Activated naive CD4-positive, alpha-beta T cell treated with anti-CD3 and anti-CD28 coated beads, Interleukin-2, amount 50 U/mL, for 72 hours (primary cell): ENCODE measurements around the gene LRWD1. TPM values are rescaled to one million over a fixed set of nuclear protein-coding genes. Genes with fewer than 3 reads are reported as not detected.
A peak's percentile ranks its signal among the peaks of the same experiment; 100 is the strongest.

ENCODE experiments used
- ATAC-seq, 2 donors: fragments of 150-1000 bp; cut with Tn5 transposase; 2 replicates each; pipeline ENCODE4 v1.10.0; 2021; ENCODE audit warnings: mild to moderate bottlenecking in 2 of 2, moderate library complexity in 2 of 2
- DNase-seq, 2 donors: peaks; one replicate each; pipeline ENCODE4 v3.0.0; 2021 to 2022; ENCODE audit warnings: low spot score in 2 of 2
- H3K27ac Mint-ChIP-seq, 2 donors: one replicate each; pipeline ENCODE4 v1.8.0; 2022; ENCODE audit warnings: mild to moderate bottlenecking in 2 of 2, mixed read lengths in 2 of 2
- H3K36me3 Mint-ChIP-seq, 2 donors: one replicate each; pipeline ENCODE4 v1.8.0; 2022; ENCODE audit warnings: mixed read lengths in 2 of 2
- H3K9me3 Mint-ChIP-seq, 2 donors: one replicate each; pipeline ENCODE4 v1.8.0; 2022; ENCODE audit warnings: mixed read lengths in 2 of 2
- total RNA-seq, 2 donors: library from RNA; stranded (reverse); gene quantifications; one replicate each; pipeline ENCODE4 v1.2.3, GENCODE V29; 2022

The LRWD1 gene
- total RNA-seq, 2 donors from 2014 or later, result 11.6 to 12.5 TPM

DNA sequence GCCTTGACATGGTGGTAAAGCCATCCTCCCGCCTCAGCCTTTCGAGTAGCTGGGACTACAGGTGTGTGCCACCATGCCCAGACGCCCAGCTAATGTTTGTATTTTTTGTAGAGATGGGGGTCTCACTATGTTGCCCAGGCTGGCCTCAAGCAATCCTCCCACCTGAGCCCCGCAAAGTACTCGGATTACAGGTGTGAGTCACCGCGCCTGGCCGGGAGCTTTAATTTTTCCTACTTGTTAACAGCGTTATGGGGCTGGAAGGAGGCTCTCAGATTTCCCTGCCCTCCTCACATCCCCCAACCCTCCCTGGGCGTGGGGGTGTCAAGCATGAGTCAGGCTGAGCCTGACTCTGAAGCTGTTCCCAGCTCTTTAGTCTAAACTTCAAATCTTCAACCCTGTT is 8.5 kb upstream of the LRWD1 start:
- ATAC-seq (no peak), DNase-seq (no peak)
- H3K9me3 Mint-ChIP-seq, result no peaks in the 10 kb centered on the region
- H3K27ac Mint-ChIP-seq, result no peak overlapping the region
- H3K36me3 Mint-ChIP-seq, result no peaks in the 10 kb centered on the region

DNA sequence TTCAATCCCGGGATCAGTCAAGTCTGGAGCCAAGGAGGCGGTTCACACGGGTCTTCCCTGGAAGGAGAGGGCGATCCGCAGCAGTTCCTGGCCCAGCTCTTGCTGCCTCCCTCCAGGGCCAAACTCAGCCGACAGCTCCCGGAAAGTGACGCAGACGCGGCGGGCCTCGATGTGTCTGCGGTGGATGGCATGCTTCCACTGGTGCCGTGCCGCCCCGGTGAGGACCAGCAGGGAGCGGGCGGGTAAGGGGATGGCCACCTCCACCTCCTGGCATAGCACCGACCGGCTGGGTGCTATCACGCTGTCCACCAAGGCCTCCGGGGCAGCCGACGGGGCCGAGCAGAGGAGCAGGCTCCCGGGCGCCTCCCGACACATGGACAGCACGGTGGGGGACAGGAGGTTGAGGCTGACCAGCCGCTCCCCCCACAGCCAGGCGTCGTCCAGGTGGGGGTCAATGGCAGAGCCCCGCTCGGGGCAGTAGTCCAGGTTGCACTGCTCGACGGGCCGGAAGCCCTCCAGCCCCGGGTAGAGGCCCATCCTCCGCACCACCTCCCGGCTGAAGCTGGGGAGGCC is 7.3 kb upstream of the LRWD1 start:
- Mint-ChIP-seq H3K27ac (no peak overlapping the region), H3K9me3 (no peaks in the 10 kb centered on the region), H3K36me3 (no peaks in the 10 kb centered on the region)
- DNase-seq (no peak), ATAC-seq (no peak)

- no peak overlapping the region for H3K27ac Mint-ChIP-seq
- DNase-seq (no peak), ATAC-seq (no peak)
- peaks cover 0 to 3% of the 10 kb centered on the region in 2 donors for H3K36me3 Mint-ChIP-seq
- no peaks in the 10 kb centered on the region for H3K9me3 Mint-ChIP-seq
Observed at GRCh38 chr7:102459221-102459844, 5.5 kb upstream of the LRWD1 start.

DNA sequence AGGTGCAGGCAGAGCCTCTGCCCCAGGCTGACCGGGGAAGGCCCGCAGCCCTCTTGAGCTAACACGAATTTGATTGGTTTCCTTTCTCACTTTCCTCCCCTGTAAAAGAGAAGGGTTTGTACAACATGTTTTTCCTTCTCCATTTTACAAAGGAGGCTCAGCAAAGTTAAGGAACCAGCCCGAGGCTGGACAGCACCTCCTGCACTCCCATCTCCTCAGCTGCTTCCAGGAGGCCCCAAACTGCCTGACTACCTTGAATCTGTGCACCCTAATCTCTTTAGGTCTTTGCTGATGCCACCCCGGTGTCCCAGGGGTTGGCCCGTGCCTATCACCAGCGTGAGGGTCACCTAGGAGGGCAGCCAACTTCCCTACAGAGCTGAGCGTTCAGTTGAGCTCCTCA is 4.3 kb upstream of the LRWD1 start:
- H3K36me3 Mint-ChIP-seq, result peaks cover 0 to 5% of the 10 kb centered on the region in 2 donors
- ATAC-seq (no peak), DNase-seq (no peak)
- peak overlapping the region in 1 of 2 donors; percentile 15 for H3K27ac Mint-ChIP-seq
- no peaks in the 10 kb centered on the region for H3K9me3 Mint-ChIP-seq

GRCh38 chr7:102463841-102464576 is 775 bp upstream of the LRWD1 start:
- Mint-ChIP-seq H3K9me3 (no peaks in the 10 kb centered on the region), H3K27ac (peak overlapping the region; percentile 91 to 94), H3K36me3 (peaks cover 0 to 5% of the 10 kb centered on the region in 2 donors)
- ATAC-seq (no peak), DNase-seq (no peak)

DNA sequence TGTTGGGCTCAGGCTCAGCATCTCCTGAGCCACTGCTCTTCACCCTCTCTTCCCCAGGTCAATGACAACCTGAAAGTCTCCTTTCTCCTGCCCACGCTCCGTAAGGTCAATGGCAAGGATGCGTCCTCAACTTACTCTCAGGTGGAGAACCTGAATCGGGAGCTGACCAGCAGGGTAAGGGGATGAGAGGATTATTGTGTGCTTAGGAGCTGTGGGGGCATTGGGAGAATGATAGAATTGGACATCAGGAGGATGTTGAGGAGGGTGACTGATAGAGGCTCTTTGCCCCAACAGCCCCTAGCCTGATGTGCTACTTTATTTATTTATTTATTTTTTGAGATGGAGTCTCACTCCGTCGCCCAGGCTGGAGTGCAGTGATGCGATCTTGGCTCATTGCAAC is 1.3 kb downstream of the LRWD1 start:
- peaks cover 0 to 5% of the 10 kb centered on the region in 2 donors for H3K36me3 Mint-ChIP-seq
- ATAC-seq (no peak), DNase-seq (no peak)
- no peak overlapping the region for H3K27ac Mint-ChIP-seq
- H3K9me3 Mint-ChIP-seq, result no peaks in the 10 kb centered on the region

DNA sequence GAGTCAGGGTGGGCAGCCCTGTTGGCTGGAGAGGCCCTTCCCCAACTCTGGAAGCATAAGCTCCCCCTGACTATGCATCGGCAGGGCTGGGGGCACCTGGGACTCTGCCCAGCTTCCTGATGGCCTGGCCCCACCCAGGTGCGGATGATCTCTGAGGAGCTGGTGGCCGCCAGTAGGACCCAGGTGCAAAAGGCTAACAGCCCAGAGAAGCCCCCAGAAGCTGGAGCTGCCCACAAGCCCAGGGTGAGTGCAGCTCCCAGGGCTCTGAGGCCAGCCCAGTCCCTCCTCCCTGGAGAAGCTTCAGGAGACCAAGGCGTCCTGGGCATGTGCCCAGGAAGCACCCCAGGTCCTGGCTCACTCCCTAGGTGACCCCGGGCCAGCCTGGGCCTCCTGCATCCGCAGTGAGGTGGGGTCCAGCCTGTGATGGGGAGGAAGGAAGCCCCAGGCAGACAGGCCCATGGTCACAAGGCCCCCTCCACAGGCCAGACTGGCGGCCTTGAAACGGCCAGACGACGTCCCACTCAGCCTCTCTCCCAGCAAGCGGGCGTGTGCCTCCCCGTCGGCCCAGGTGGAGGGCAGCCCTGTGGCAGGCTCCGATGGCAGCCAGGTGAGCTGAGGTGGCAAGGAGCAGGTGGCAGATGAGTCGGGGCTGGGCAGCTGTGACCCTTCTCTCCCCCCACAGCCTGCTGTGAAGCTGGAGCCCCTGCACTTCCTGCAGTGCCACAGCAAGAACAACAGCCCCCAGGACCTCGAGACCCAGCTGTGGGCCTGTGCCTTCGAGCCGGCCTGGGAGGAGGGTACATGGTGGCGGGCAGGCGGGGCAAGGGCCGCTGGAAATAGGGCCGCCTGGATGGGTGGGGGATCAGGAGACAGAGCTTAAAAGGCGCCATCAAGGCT is 3.0 kb downstream of the LRWD1 start:
- no peaks in the 10 kb centered on the region for H3K9me3 Mint-ChIP-seq
- ATAC-seq (no peak), DNase-seq (no peak)
- no peak overlapping the region for H3K27ac Mint-ChIP-seq
- peaks cover 0 to 5% of the 10 kb centered on the region in 2 donors for H3K36me3 Mint-ChIP-seq

GRCh38 chr7:102468478-102469350 is 3.9 kb downstream of the LRWD1 start:
- H3K36me3 Mint-ChIP-seq, result peaks cover 0 to 5% of the 10 kb centered on the region in 2 donors
- H3K27ac Mint-ChIP-seq, result peak overlapping the region; percentile 22 to 68
- H3K9me3 Mint-ChIP-seq, result no peaks in the 10 kb centered on the region
- ATAC-seq, result no peak
- peak in 1 of 2 donors; percentile 53 for DNase-seq

GRCh38 chr7:102469351-102469971 is 4.7 kb downstream of the LRWD1 start:
- H3K27ac Mint-ChIP-seq, result peak overlapping the region in 1 of 2 donors; percentile 68
- ATAC-seq (no peak), DNase-seq (peak in 1 of 2 donors; percentile 52)
- peaks cover 0 to under 1% of the 10 kb centered on the region in 2 donors for H3K36me3 Mint-ChIP-seq
- no peaks in the 10 kb centered on the region for H3K9me3 Mint-ChIP-seq

GRCh38 chr7:102469972-102470825 is 5.4 kb downstream of the LRWD1 start:
- Mint-ChIP-seq H3K36me3 (no peaks in the 10 kb centered on the region), H3K27ac (no peak overlapping the region), H3K9me3 (no peaks in the 10 kb centered on the region)
- no peak for ATAC-seq
- DNase-seq, result peak in 1 of 2 donors; percentile 53

GRCh38 chr7:102471791-102472125 is 7.0 kb downstream of the LRWD1 start:
- H3K27ac Mint-ChIP-seq, result peak overlapping the region; percentile 41 to 86
- ATAC-seq (no peak), DNase-seq (peak in 1 of 2 donors; percentile 55)
- no peaks in the 10 kb centered on the region for H3K36me3 Mint-ChIP-seq
- H3K9me3 Mint-ChIP-seq, result no peaks in the 10 kb centered on the region

GRCh38 chr7:102472126-102473041 is 7.6 kb downstream of the LRWD1 start:
- Mint-ChIP-seq H3K27ac (peak overlapping the region; percentile 41 to 86), H3K9me3 (no peaks in the 10 kb centered on the region), H3K36me3 (no peaks in the 10 kb centered on the region)
- DNase-seq (peak in 1 of 2 donors; percentile 54), ATAC-seq (no peak)

DNA sequence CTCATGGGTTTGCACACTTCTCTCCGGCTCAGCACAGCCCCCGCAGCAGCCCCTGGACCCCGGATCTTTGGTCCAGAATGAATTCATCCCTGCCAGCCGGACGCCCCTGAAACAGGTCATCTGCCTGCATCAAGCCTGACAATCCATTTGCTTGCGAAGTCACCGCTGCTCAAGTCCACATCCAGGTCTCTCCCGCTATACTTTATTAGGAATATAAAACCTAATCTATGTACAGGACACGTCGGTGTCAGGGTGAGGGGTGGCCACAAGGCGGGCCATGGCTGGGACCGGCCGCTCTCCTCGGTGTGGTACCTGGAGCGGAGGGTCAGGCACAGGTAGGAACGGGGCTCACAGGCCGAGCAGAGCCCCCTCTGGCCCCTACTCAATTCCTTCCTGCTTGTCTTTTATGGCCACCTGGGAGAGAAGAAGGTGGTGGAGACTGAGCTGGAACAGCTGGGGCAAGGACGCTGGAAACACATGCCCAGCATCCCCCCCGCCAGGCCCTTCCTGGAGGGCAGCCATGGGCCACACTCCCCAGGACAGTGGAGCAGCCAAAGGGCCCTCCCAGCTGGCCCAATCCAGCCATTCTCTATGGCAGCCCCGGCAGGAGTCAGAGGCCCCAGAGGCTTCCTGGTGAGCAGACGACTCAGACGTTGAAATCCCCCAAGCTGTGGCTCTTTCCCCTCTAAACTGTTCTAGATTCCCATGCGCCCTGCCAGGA is 8.6 kb downstream of the LRWD1 start:
- Mint-ChIP-seq H3K36me3 (no peaks in the 10 kb centered on the region), H3K9me3 (no peaks in the 10 kb centered on the region), H3K27ac (no peak overlapping the region)
- peak in 1 of 2 donors; percentile 52 for DNase-seq
- no peak for ATAC-seq
